AG09319 (cell line): ENCODE data around the gene CCL28.
"Not testable (repeated sequence)": the region's sequence is repeated elsewhere in the genome, so short reads cannot be mapped to it uniquely, and the experiment has no call there.

ENCODE experiments used
- DNase-seq: peaks from one replicate; pipeline ENCODE4 v3.0.0-alpha.2; 2010; ENCODE audit warnings: low read depth; ENCODE audit errors: extremely low read depth
- TF ChIP-seq, protein P1 (sequence below): IDR thresholded peaks from 2 replicates; pipeline ENCODE4 v1.5.1; 2011; ENCODE audit warnings: low read depth, mild to moderate bottlenecking, inconsistent platforms, low read length, moderate library complexity

Gene CCL28

DNA sequence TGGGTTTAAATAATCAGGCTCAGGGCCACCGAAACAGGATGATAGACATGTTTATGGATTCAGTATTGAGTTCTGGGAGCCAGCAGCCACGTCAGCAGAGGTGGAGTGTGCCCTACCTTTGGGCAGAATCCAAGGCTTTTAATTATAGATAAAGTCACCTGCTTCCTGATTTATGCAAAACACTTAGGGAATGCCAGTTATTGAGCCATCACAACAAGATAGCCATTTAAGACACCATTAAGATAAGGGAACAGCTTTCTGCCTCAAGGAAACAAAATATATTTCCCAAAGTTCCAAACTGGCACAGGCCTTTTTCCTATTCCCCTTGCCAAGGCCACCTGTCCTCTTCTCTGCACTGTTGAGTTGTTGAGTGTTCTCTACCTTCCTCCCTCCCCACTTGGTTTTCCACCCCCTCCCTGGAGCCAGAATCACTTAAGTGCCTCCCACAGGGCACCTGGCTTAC lies 2.4 kb downstream of the CCL28 start:
- no peak for DNase-seq
- TF ChIP-seq, protein P1, sequence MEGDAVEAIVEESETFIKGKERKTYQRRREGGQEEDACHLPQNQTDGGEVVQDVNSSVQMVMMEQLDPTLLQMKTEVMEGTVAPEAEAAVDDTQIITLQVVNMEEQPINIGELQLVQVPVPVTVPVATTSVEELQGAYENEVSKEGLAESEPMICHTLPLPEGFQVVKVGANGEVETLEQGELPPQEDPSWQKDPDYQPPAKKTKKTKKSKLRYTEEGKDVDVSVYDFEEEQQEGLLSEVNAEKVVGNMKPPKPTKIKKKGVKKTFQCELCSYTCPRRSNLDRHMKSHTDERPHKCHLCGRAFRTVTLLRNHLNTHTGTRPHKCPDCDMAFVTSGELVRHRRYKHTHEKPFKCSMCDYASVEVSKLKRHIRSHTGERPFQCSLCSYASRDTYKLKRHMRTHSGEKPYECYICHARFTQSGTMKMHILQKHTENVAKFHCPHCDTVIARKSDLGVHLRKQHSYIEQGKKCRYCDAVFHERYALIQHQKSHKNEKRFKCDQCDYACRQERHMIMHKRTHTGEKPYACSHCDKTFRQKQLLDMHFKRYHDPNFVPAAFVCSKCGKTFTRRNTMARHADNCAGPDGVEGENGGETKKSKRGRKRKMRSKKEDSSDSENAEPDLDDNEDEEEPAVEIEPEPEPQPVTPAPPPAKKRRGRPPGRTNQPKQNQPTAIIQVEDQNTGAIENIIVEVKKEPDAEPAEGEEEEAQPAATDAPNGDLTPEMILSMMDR: no peak

DNA sequence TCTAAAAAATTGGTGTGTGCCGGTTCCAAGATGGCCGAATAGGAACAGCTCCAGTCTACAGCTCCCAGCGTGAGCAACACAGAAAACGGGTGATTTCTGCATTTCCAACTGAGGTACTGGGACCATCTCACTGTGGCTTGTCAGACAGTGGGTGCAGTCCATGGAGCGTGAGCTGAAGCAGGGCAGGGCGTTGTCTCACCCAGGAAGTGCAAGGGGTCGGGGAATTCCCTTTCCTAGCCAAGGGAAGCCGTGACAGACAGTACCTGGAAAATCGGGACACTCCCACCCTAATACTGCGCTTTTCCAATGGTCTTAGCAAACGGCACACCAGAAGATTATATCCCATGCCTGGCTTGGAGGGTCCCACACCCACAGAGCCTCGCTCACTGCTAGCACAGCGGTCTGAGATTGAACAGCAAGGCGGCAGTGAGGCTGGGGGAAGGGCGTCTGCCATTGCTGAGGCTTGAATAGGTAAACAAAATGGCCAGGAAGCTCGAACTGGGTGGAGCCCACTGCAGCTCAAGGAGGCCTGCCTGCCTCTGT lies 9.6 kb downstream of the CCL28 start:
- not testable (repeated sequence) for DNase-seq

DNA sequence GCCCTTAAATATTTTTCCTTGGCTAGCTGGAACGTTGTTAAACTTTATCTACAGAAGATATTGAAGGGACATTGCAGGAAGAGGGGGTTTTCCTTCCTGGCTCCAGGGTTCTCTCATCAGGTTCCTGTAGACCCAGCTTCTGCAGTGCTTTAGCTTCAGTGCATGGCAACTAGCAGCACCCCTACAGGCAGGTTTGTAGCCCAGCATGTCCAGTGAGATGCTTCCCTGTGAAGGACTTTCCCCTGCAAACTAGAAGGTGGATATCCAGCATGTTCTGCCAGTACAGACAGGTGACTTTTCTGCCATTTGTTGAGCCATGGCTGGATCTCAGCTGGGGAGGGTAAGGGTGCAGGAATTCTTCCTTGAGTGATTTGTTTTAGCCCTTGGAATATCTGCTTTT lies 10.4 kb downstream of the CCL28 start:
- no peak for DNase-seq
- TF ChIP-seq, protein P1: peak; percentile 18

DNA sequence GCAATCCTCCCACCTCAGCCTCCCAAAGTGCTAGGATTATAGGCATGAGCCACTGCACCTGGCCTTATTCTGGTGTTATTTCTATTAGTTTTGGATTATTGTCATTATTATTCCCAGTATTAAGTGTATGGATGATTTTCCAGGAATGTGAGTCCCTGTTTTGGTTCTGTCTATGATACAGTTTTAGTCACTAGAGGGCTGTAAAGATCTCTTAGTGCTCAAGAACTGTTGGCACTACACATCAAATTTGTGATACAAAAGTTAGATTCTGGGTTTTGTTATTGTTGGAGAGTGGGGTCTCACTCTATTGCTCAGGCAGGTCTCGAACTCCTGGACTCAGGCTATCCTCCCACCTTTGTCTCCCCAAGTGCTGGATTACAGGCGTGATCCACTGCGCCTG lies 12.1 kb downstream of the CCL28 start:
- no peak for DNase-seq
- TF ChIP-seq, protein P1: peak; percentile 33

DNA sequence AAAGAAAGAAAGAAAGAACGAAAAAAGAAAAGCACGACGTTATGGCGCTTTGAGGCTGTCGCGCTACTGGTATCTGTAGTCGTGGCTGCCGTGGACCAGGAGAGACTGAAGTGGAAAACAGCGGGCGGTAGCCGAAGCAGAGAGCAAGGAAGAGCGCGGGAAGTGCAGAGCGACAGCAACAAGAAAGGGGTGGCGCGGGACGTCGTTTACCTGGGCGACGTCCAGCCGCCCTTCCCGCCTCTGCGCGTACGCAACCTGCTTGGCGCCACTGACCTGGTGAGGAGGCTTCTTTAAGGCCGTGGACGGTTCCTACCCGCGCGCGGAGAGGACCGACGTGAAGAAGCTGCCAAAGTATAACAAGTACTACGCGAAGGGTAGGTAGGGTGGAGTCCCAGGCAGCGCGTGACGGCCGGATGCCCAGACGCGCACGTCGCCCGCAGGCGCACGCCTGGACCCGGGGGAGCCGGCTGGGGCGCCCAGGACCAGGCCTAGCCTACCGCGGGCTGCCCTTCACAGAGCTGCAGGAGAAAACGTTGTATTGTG lies 15.4 kb downstream of the CCL28 start:
- DNase-seq: no peak
- TF ChIP-seq, protein P1: no peak

DNA sequence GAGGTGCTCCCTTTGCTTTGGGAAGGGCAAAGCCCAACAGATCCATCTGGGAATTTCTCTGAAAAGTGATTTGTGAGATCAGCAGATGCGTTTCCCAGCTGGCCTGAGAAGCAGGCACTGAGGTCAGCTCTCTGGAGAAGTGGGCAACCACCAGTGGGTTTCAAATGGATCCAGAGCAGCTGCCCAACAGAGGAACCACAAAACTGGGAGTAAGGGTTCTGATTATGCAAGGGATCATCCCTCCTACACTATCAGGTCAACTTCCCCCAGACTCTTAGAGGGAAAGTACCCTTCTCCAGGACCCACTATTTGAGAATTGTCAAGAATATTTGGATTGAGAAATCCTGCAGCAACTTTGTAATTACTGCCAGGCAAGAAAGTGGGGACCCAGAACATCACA lies 21.7 kb downstream of the CCL28 start:
- TF ChIP-seq, protein P1: no peak
- no peak for DNase-seq

DNA sequence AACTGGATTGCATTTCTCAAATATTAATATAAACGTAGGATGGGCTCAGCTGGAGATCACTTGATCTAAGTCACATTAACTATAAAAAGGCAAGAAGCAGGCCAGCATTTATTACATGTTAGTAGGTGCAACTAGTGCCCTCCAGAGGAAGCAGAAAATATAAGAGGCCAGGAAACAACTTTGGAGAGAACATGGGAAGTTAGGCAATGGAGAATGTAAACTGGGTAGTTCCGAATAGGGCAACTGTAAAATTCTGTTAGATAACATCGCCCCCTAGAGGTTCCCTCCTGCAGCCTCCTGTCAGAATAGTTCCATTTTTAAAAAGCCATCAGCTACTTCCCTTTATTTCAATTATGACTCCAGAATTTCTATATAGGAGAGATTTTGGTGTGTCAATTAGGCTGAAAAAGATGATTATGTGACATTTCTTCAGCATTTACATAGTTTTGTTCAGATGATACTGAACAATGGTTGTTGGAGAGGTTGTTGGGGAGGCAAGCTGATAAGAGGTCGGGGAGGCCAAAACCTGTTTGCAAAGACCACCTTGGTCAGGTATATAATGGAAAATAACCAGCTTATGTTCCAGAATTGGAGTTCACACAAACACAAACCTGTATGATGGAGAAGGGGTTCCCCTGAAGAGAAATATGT lies 22.4 kb downstream of the CCL28 start:
- TF ChIP-seq, protein P1: peak; percentile 77
- peak; percentile 69 for DNase-seq

DNA sequence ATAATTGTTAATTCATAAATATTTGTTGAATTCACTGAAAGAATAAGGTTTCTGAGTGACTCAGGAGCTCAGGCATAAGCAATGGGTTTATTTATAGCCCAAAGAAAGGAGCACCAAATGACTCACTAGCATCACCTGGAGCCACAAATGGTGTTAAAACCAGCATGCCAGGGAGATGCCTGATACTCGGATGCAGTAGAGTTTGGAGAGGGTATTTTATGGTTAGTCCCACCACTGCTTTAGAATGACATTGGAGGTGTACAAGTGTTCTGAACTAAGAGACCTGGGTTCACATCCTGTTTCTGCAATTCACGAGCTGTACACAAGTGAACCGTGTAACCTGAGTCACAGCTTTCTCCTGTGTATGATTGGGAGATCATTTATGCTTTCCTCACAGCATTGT lies 25.2 kb downstream of the CCL28 start:
- DNase-seq: no peak
- TF ChIP-seq, protein P1: no peak
